GM12878 (cell line): ENCODE results near the gene DKK1.

ENCODE experiments used
- CHD2 ChIP-seq: IDR thresholded peaks from 2 replicates; pipeline ENCODE4 v1.6.1; 2011; ENCODE audit warnings: low read depth, low read length, improper control_type of control experiment, borderline replicate concordance
- CTCF ChIP-seq, 3 experiments: IDR thresholded peaks in 2 of 3; conservative IDR thresholded peaks in 1 of 3; 2 replicates each; pipeline ENCODE4 v1.5.1; 2011; ENCODE audit warnings: low read depth in 3 of 3, low read length in 3 of 3, mild to moderate bottlenecking in 3 of 3, control low read depth in 2 of 3, moderate library complexity in 2 of 3, inconsistent platforms in 1 of 3, mixed read lengths in 1 of 3; ENCODE audit not compliant: control insufficient read depth in 2 of 3, insufficient read depth in 1 of 3; ENCODE audit errors: extremely low read depth in 1 of 3
- EP300 ChIP-seq, 2 experiments: fragments of 150-350 bp in 1 of 2; IDR thresholded peaks; 2 replicates each; pipeline ENCODE4 v1.6.1; 2011 to 2012; ENCODE audit warnings: low read depth in 2 of 2, low read length in 2 of 2, borderline replicate concordance in 1 of 2, improper control_type of control experiment in 1 of 2, inconsistent platforms in 1 of 2; ENCODE audit not compliant: control insufficient read depth in 1 of 2
- EZH2 ChIP-seq: IDR thresholded peaks from 2 replicates; pipeline ENCODE4 v1.6.1; 2012; ENCODE audit warnings: low read depth, mild to moderate bottlenecking, control low read depth, inconsistent platforms, low read length, borderline replicate concordance; ENCODE audit not compliant: control insufficient read depth
- MAX ChIP-seq: IDR thresholded peaks from 2 replicates; pipeline ENCODE4 v1.6.1; 2012; ENCODE audit warnings: low read depth, low read length, improper control_type of control experiment
- PBX3 ChIP-seq: IDR thresholded peaks from 2 replicates; pipeline ENCODE4 v1.6.1; 2011; ENCODE audit warnings: mild to moderate bottlenecking, low read depth, low read length, moderate library complexity; ENCODE audit not compliant: insufficient replicate concordance
- POLR2A ChIP-seq: IDR thresholded peaks from 2 replicates; pipeline ENCODE4 v1.6.1; 2011; ENCODE audit warnings: low read depth, mild to moderate bottlenecking, low read length
- SIX5 ChIP-seq: IDR thresholded peaks from 2 replicates; pipeline ENCODE4 v1.6.1; 2011; ENCODE audit warnings: mild to moderate bottlenecking, low read depth, low read length, moderate library complexity; ENCODE audit not compliant: severe bottlenecking
- ZNF274 ChIP-seq: IDR thresholded peaks from one replicate; pipeline ENCODE4 v1.8.0; 2011; ENCODE audit not compliant: insufficient read length, insufficient read depth

- TF ChIP-seq CHD2 (no peak), POLR2A (no peak), CTCF (IDR thresholded peaks at IDR 0.05 in 2 of 3, conservative IDR thresholded peaks at IDR 0.05 in 1 of 3; ENCODE audit: control insufficient read depth in 2 of 3, extremely low read depth in 1 of 3, insufficient read depth in 1 of 3, low read depth in 3 of 3, low read length in 3 of 3) (no peak), SIX5 (no peak), EZH2 (no peak), EP300 (IDR thresholded peaks at IDR 0.05; ENCODE audit: borderline replicate concordance in 1 of 2, control insufficient read depth in 1 of 2, low read depth in 2 of 2, low read length in 2 of 2) (no peak), ZNF274 (no peak), PBX3 (no peak), MAX (no peak)
Observed at GRCh38 chr10:52314822-52315552, 906 bp downstream of the DKK1 start.
